Trophoblast cell (in vitro differentiated cells and primary cell): ENCODE results near the gene CABP1.

Source experiments
- DNase-seq, 2 donors: peaks; one replicate each; pipeline ENCODE4 v3.0.0-alpha.2; 2016
- H2AFZ ChIP-seq: 2 replicates; pipeline ENCODE4 v1.6.1; 2013; ENCODE audit warnings: low read length, moderate library complexity, mild to moderate bottlenecking; ENCODE audit not compliant: insufficient read depth, poor library complexity
- H2AK5ac ChIP-seq: 2 replicates; pipeline ENCODE4 v1.6.1; 2013; ENCODE audit warnings: mild to moderate bottlenecking, low read length
- H2BK120ac ChIP-seq: 2 replicates; pipeline ENCODE4 v1.6.1; 2013; ENCODE audit warnings: low read length, mild to moderate bottlenecking, moderate library complexity; ENCODE audit not compliant: insufficient read depth, poor library complexity
- H2BK12ac ChIP-seq: 2 replicates; pipeline ENCODE4 v1.6.1; 2013; ENCODE audit warnings: mild to moderate bottlenecking, low read length, moderate library complexity
- H2BK5ac ChIP-seq: 2 replicates; pipeline ENCODE4 v1.6.1; 2013; ENCODE audit warnings: low read length, low read depth, moderate library complexity, mild to moderate bottlenecking; ENCODE audit not compliant: poor library complexity
- H3K14ac ChIP-seq: 2 replicates; pipeline ENCODE4 v1.6.1; 2013; ENCODE audit warnings: mild to moderate bottlenecking, low read length
- H3K18ac ChIP-seq: 2 replicates; pipeline ENCODE4 v1.6.1; 2013; ENCODE audit warnings: mild to moderate bottlenecking, low read length
- H3K23ac ChIP-seq: 2 replicates; pipeline ENCODE4 v1.6.1; 2013; ENCODE audit warnings: low read length
- H3K27ac ChIP-seq: 2 replicates; pipeline ENCODE4 v1.5.1; 2013; ENCODE audit warnings: low read depth, mild to moderate bottlenecking, inconsistent platforms, low read length, moderate library complexity
- H3K27me3 ChIP-seq: 2 replicates; pipeline ENCODE4 v1.6.1; 2013; ENCODE audit warnings: inconsistent platforms, mild to moderate bottlenecking, low read length, moderate library complexity; ENCODE audit not compliant: insufficient read depth
- H3K36me3 ChIP-seq, 2 experiments: 1 replicate in 1 of 2; 2 replicates in 1 of 2; pipeline ENCODE4 v1.6.1; 2013; ENCODE audit warnings: low read length in 2 of 2, mild to moderate bottlenecking in 2 of 2, moderate library complexity in 1 of 2; ENCODE audit not compliant: insufficient read depth in 2 of 2, control insufficient read depth in 1 of 2
- H3K4ac ChIP-seq: 2 replicates; pipeline ENCODE4 v1.6.1; 2013; ENCODE audit warnings: low read depth, mild to moderate bottlenecking, low read length, moderate library complexity
- H3K4me1 ChIP-seq, 2 experiments: 1 replicate in 1 of 2; 2 replicates in 1 of 2; pipeline ENCODE4 v1.6.1; 2013; ENCODE audit warnings: low read length in 2 of 2, mild to moderate bottlenecking in 2 of 2, moderate library complexity in 1 of 2; ENCODE audit not compliant: insufficient read depth in 2 of 2, control insufficient read depth in 1 of 2
- H3K4me2 ChIP-seq: 2 replicates; pipeline ENCODE4 v1.6.1; 2013; ENCODE audit warnings: inconsistent platforms, mild to moderate bottlenecking, low read length, moderate library complexity
- H3K4me3 ChIP-seq: 2 replicates; pipeline ENCODE4 v1.5.1; 2013; ENCODE audit warnings: mild to moderate bottlenecking, low read depth, low read length, inconsistent platforms
- H3K79me1 ChIP-seq: one replicate; pipeline ENCODE4 v1.6.1; 2013; ENCODE audit warnings: low read length
- H3K79me2 ChIP-seq: 2 replicates; pipeline ENCODE4 v1.6.1; 2013; ENCODE audit warnings: low read length, mild to moderate bottlenecking; ENCODE audit not compliant: control insufficient read depth, insufficient read depth, poor library complexity
- H3K9ac ChIP-seq: 2 replicates; pipeline ENCODE4 v1.6.1; 2013; ENCODE audit warnings: mild to moderate bottlenecking, low read length
- H3K9me3 ChIP-seq: 2 replicates; pipeline ENCODE4 v1.6.1; 2013; ENCODE audit warnings: low read depth, mild to moderate bottlenecking, control low read depth, inconsistent platforms, low read length; ENCODE audit not compliant: insufficient read depth
- H4K12ac ChIP-seq: 2 replicates; pipeline ENCODE4 v1.6.1; 2013; ENCODE audit warnings: low read depth, mild to moderate bottlenecking, low read length, moderate library complexity
- H4K8ac ChIP-seq: 2 replicates; pipeline ENCODE4 v1.6.1; 2013; ENCODE audit warnings: low read depth, mild to moderate bottlenecking, low read length, moderate library complexity
- H4K91ac ChIP-seq: one replicate; pipeline ENCODE4 v1.6.1; 2013; ENCODE audit warnings: low read depth, mild to moderate bottlenecking, low read length, moderate library complexity
- WGBS: extraction: QIAGEN DNeasy Blood & Tissue Kit; methylation state at CpG from one replicate; pipeline ENCODE4 v1.1.7; 2013; ENCODE audit warnings: missing lambda C conversion rate; ENCODE audit not compliant: insufficient read length, insufficient coverage; ENCODE audit errors: extremely low coverage; 5-methylcytosine and 5-hydroxymethylcytosine counted together

Gene CABP1

GRCh38 chr12:120630104-120630892, 10.1 kb upstream of the CABP1 start:
- WGBS, result no CpG with 5 or more reads among the region's 15 CpGs
- H3K9me3 ChIP-seq, result peaks cover 2% of the 10 kb centered on the region

GRCh38 chr12:120631097-120631496, 9.3 kb upstream of the CABP1 start:
- no peak overlapping the region for H3K4ac ChIP-seq
- no peak overlapping the region for H3K23ac ChIP-seq
- H4K12ac ChIP-seq, result no peak overlapping the region

More at GRCh38 chr12:120630104-120630892, 10.1 kb upstream of the CABP1 start:
- Histone ChIP-seq H4K8ac (no peak overlapping the region), H3K4me2 (no peak overlapping the region), H2AK5ac (no peak overlapping the region), H3K4me1 (no peaks in the 10 kb centered on the region), H2BK12ac (no peak overlapping the region), H4K91ac (no peak overlapping the region), H3K14ac (no peak overlapping the region), H3K79me2 (no peaks in the 10 kb centered on the region), H3K27ac (no peak overlapping the region), H3K4ac (no peak overlapping the region), H3K36me3 (no peaks in the 10 kb centered on the region), H3K23ac (no peak overlapping the region), H3K79me1 (no peaks in the 10 kb centered on the region), H2BK120ac (no peak overlapping the region), H2AFZ (no peak overlapping the region), H3K4me3 (no peak overlapping the region), H3K18ac (no peak overlapping the region), H3K9ac (no peak overlapping the region), H3K27me3 (no peaks in the 10 kb centered on the region), H4K12ac (no peak overlapping the region), H2BK5ac (no peak overlapping the region)
- DNase-seq, result peak; percentile 80 to 94

GRCh38 chr12:120640861-120641833, 721 bp downstream of the CABP1 start:
- Histone ChIP-seq H2AFZ (no peak overlapping the region), H4K12ac (no peak overlapping the region), H2BK12ac (no peak overlapping the region), H2BK5ac (no peak overlapping the region), H3K79me1 (no peaks in the 10 kb centered on the region), H2AK5ac (no peak overlapping the region), H3K4ac (no peak overlapping the region), H3K9ac (no peak overlapping the region), H3K4me3 (peak overlapping the region; percentile 60), H3K36me3 (no peaks in the 10 kb centered on the region), H3K18ac (no peak overlapping the region), H3K4me2 (peak overlapping the region; percentile 99), H3K27me3 (peaks cover 32% of the 10 kb centered on the region), H4K91ac (no peak overlapping the region), H3K23ac (no peak overlapping the region), H2BK120ac (no peak overlapping the region), H3K79me2 (no peaks in the 10 kb centered on the region), H3K27ac (no peak overlapping the region), H3K9me3 (no peaks in the 10 kb centered on the region), H3K4me1 (peaks cover 2 to 13% of the 10 kb centered on the region in 2 experiments), H3K14ac (no peak overlapping the region), H4K8ac (no peak overlapping the region)
- DNase-seq, result peak; percentile 25 to 63
- WGBS, result no CpG with 5 or more reads among the region's 115 CpGs

More at GRCh38 chr12:120631097-120631496, 9.3 kb upstream of the CABP1 start:
- Histone ChIP-seq H3K14ac (no peak overlapping the region), H2BK12ac (no peak overlapping the region), H3K4me1 (no peaks in the 10 kb centered on the region), H3K79me1 (no peaks in the 10 kb centered on the region), H2BK120ac (no peak overlapping the region), H3K79me2 (no peaks in the 10 kb centered on the region), H3K9me3 (no peaks in the 10 kb centered on the region), H3K18ac (no peak overlapping the region), H3K4me2 (no peak overlapping the region), H3K9ac (no peak overlapping the region), H3K4me3 (no peak overlapping the region), H2AK5ac (no peak overlapping the region), H2AFZ (no peak overlapping the region), H2BK5ac (no peak overlapping the region), H3K36me3 (no peaks in the 10 kb centered on the region), H3K27ac (no peak overlapping the region), H4K8ac (no peak overlapping the region), H3K27me3 (no peaks in the 10 kb centered on the region), H4K91ac (no peak overlapping the region)
- no CpG with 5 or more reads among the region's 5 CpGs for WGBS
- no peak for DNase-seq

- no peaks in the 10 kb centered on the region for H3K9me3 ChIP-seq
- no peak overlapping the region for H2BK120ac ChIP-seq
- no peak overlapping the region for H2AK5ac ChIP-seq
- no peak overlapping the region for H3K4me3 ChIP-seq
- peaks cover 32% of the 10 kb centered on the region for H3K27me3 ChIP-seq
- no peak overlapping the region for H3K9ac ChIP-seq
- no CpG with 5 or more reads among the region's 9 CpGs for WGBS
- H3K4ac ChIP-seq, result no peak overlapping the region
- H3K23ac ChIP-seq, result peak overlapping the region; percentile 33
- no peak overlapping the region for H3K27ac ChIP-seq
- H3K4me2 ChIP-seq, result no peak overlapping the region
- peaks cover 2 to 13% of the 10 kb centered on the region in 2 experiments for H3K4me1 ChIP-seq
- no peak overlapping the region for H3K18ac ChIP-seq
- no peaks in the 10 kb centered on the region for H3K79me1 ChIP-seq
- no peak overlapping the region for H2BK5ac ChIP-seq
- no peak for DNase-seq
- H4K12ac ChIP-seq, result no peak overlapping the region
- no peak overlapping the region for H2AFZ ChIP-seq
- no peak overlapping the region for H2BK12ac ChIP-seq
- no peaks in the 10 kb centered on the region for H3K79me2 ChIP-seq
- no peak overlapping the region for H4K8ac ChIP-seq
- no peak overlapping the region for H4K91ac ChIP-seq
- H3K14ac ChIP-seq, result no peak overlapping the region
- H3K36me3 ChIP-seq, result no peaks in the 10 kb centered on the region
Measured at GRCh38 chr12:120642121-120642520, 1.7 kb downstream of the CABP1 start.
